ENCODE data around the gene FKBP5. TPM values are rescaled to one million over a fixed set of nuclear protein-coding genes. Genes with fewer than 3 reads are reported as not detected.

FKBP5 gene
- polyA plus RNA-seq, 1 donor from 2014 or later: 1.2 TPM

- H3K4me2 ChIP-seq (ENCODE audit: low read length): no peak overlapping the region
- H3K9ac ChIP-seq (ENCODE audit: low read length): no peak overlapping the region
- H3K9me2 ChIP-seq (ENCODE audit: insufficient read depth, low read length): no peaks in the 10 kb centered on the region
- H3K27ac ChIP-seq (ENCODE audit: low read length): no peak overlapping the region
- no peaks in the 10 kb centered on the region for H3K36me3 ChIP-seq (ENCODE audit: insufficient read depth, low read length)
- no peaks in the 10 kb centered on the region for H4K20me1 ChIP-seq (ENCODE audit: insufficient read depth)
- no peak overlapping the region for H2AFZ ChIP-seq (ENCODE audit: low read depth, low read length)
- H3K9me3 ChIP-seq (ENCODE audit: low read length): no peaks in the 10 kb centered on the region
- no peak overlapping the region for H3K4me3 ChIP-seq (ENCODE audit: low read length)
- TF ChIP-seq MXI1 (conservative IDR thresholded peaks at IDR 0.05; ENCODE audit: poor library complexity, severe bottlenecking): no peak
- TF ChIP-seq REST (IDR thresholded peaks at IDR 0.05; ENCODE audit: borderline replicate concordance): no peak
- no peak for TF ChIP-seq EZH2 (IDR thresholded peaks at IDR 0.05; ENCODE audit: borderline replicate concordance, insufficient read depth, low read length, poor library complexity, severe bottlenecking)
- no peak for TF ChIP-seq EP300 (conservative IDR thresholded peaks at IDR 0.05; ENCODE audit: poor library complexity, severe bottlenecking)
- no peak for TF ChIP-seq CTCF (IDR thresholded peaks at IDR 0.05; ENCODE audit: poor library complexity, severe bottlenecking)
- TF ChIP-seq RAD21 (conservative IDR thresholded peaks at IDR 0.05): no peak
- TF ChIP-seq SMC3 (conservative IDR thresholded peaks at IDR 0.05; ENCODE audit: poor library complexity): no peak
- H3F3A ChIP-seq (ENCODE audit: insufficient read depth, low read length, poor library complexity, severe bottlenecking): no peaks in the 10 kb centered on the region
- no peaks in the 10 kb centered on the region for H3K79me2 ChIP-seq (replicated peaks; ENCODE audit: insufficient read depth, low read length)
- no peaks in the 10 kb centered on the region for H3K27me3 ChIP-seq (ENCODE audit: insufficient read depth, low read depth, low read length)
These were observed 154.1 kb downstream of the FKBP5 start for GRCh38 chr6:35534407-35535170.

GRCh38 chr6:35533981-35534380 lies 154.7 kb downstream of the FKBP5 start:
- no peaks in the 10 kb centered on the region for H3K9me2 ChIP-seq (ENCODE audit: insufficient read depth, low read length)
- H3F3A ChIP-seq (ENCODE audit: insufficient read depth, low read length, poor library complexity, severe bottlenecking): no peaks in the 10 kb centered on the region
- H3K79me2 ChIP-seq (replicated peaks; ENCODE audit: insufficient read depth, low read length): no peaks in the 10 kb centered on the region
- H2AFZ ChIP-seq (ENCODE audit: low read depth, low read length): no peak overlapping the region
- H3K4me3 ChIP-seq (ENCODE audit: low read length): no peak overlapping the region
- no peak overlapping the region for H3K9ac ChIP-seq (ENCODE audit: low read length)
- TF ChIP-seq REST (IDR thresholded peaks at IDR 0.05; ENCODE audit: borderline replicate concordance) (no peak), MXI1 (conservative IDR thresholded peaks at IDR 0.05; ENCODE audit: poor library complexity, severe bottlenecking) (no peak), POLR2AphosphoS5 (IDR thresholded peaks at IDR 0.05) (no peak), RAD21 (conservative IDR thresholded peaks at IDR 0.05) (no peak), CTCF (IDR thresholded peaks at IDR 0.05; ENCODE audit: poor library complexity, severe bottlenecking) (no peak), TAF1 (IDR thresholded peaks at IDR 0.05; ENCODE audit: low read depth) (no peak), EP300 (conservative IDR thresholded peaks at IDR 0.05; ENCODE audit: poor library complexity, severe bottlenecking) (no peak), EZH2 (IDR thresholded peaks at IDR 0.05; ENCODE audit: borderline replicate concordance, insufficient read depth, low read length, poor library complexity, severe bottlenecking) (no peak), SMC3 (conservative IDR thresholded peaks at IDR 0.05; ENCODE audit: poor library complexity) (no peak)
- no peak overlapping the region for H3K4me2 ChIP-seq (ENCODE audit: low read length)
- H3K27me3 ChIP-seq (ENCODE audit: insufficient read depth, low read depth, low read length): no peaks in the 10 kb centered on the region
- no peaks in the 10 kb centered on the region for H4K20me1 ChIP-seq (ENCODE audit: insufficient read depth)
- no peak overlapping the region for H3K27ac ChIP-seq (ENCODE audit: low read length)
- no peaks in the 10 kb centered on the region for H3K36me3 ChIP-seq (ENCODE audit: insufficient read depth, low read length)
- no peaks in the 10 kb centered on the region for H3K9me3 ChIP-seq (ENCODE audit: low read length)

All from neural cell (in vitro differentiated cells).